Endothelial cell of umbilical vein (primary cell): Measurements from ENCODE around the gene HS3ST3B1. TPM values are rescaled to one million over a fixed set of nuclear protein-coding genes. Genes with fewer than 3 reads are reported as not detected.

Source experiments
- BruUV-seq: library from RNA; stranded (reverse); fragments of 400-500 nt; replicated peaks from 2 replicates; lab custom pipeline; 2021; lab: Mats Ljungman, UMichigan
- CTCF ChIA-PET: fragments of 300-600, 350-600 bp; sonication (Branson Sonifier 250); formaldehyde crosslinking; loops from one replicate; lab custom pipeline; 2021; ENCODE audit warnings: antibody characterized with exemption, inconsistent platforms; lab: Charles Lee
- POLR2A ChIA-PET: fragments of 300-600, 350-600 bp; sonication (Branson Sonifier 250); formaldehyde crosslinking; loops from one replicate; lab custom pipeline; 2021; ENCODE audit warnings: antibody characterized with exemption, inconsistent platforms; lab: Charles Lee
- DNase-seq: peaks from one replicate; pipeline ENCODE4 v3.0.0-alpha.2; 2011; ENCODE audit warnings: low read depth, low spot score
- FAIRE-seq: peaks from 2 replicates; lab custom pipeline; 2011; peaks lifted over from hg19 to GRCh38; lab: Jason Lieb, UNC
- H2AFZ ChIP-seq: 2 replicates; pipeline ENCODE4 v1.6.0; 2012; ENCODE audit warnings: low read depth, low read length, control low read depth, inconsistent platforms
- H3K27ac ChIP-seq: 2 replicates; pipeline ENCODE4 v1.5.1; 2011; ENCODE audit warnings: low read depth, mild to moderate bottlenecking, control low read depth, low read length, moderate library complexity; ENCODE audit not compliant: insufficient read depth
- H3K27me3 ChIP-seq, 2 experiments: 2 replicates each; pipeline versions ENCODE4 v1.6.0 to v1.6.1; 2011; ENCODE audit warnings: low read length in 2 of 2, mixed read lengths in 1 of 2; ENCODE audit not compliant: control insufficient read depth in 2 of 2, insufficient read depth in 2 of 2
- H3K36me3 ChIP-seq, 2 experiments: 2 replicates in 1 of 2; 3 replicates in 1 of 2; pipeline ENCODE4 v1.5.1; 2011; ENCODE audit warnings: low read length in 2 of 2, mild to moderate bottlenecking in 1 of 2, moderate library complexity in 1 of 2; ENCODE audit not compliant: control insufficient read depth in 2 of 2, insufficient read depth in 2 of 2; ENCODE audit errors: extremely low read depth in 1 of 2
- H3K4me1 ChIP-seq: 3 replicates; pipeline ENCODE4 v1.5.1; 2011; ENCODE audit warnings: mild to moderate bottlenecking, low read length; ENCODE audit not compliant: control insufficient read depth, insufficient read depth; ENCODE audit errors: extremely low read depth
- H3K4me2 ChIP-seq: 2 replicates; pipeline ENCODE4 v1.6.1; 2011; ENCODE audit warnings: low read length, control low read depth, mixed read lengths; ENCODE audit not compliant: insufficient read depth
- H3K4me3 ChIP-seq, 3 experiments: fragments of 200-600 bp in 1 of 3; sonication (generic), shearing (Covaris generic) in 1 of 3; replicated peaks in 1 of 3; 2 replicates each; pipeline ENCODE4 v1.5.1; 2011 to 2016; ENCODE audit warnings: control low read depth in 3 of 3, low read length in 3 of 3, mild to moderate bottlenecking in 2 of 3, inconsistent platforms in 1 of 3, low read depth in 1 of 3, moderate library complexity in 1 of 3; ENCODE audit not compliant: insufficient read depth in 1 of 3
- H3K79me2 ChIP-seq: 2 replicates; pipeline ENCODE4 v1.6.0; 2012; ENCODE audit warnings: low read length, inconsistent platforms; ENCODE audit not compliant: control insufficient read depth, insufficient read depth
- H3K9ac ChIP-seq: replicated peaks from 2 replicates; pipeline ENCODE3; 2011; ENCODE audit warnings: low read length, control low read depth; ENCODE audit not compliant: insufficient read depth; ENCODE audit errors: extremely low read depth
- H3K9me1 ChIP-seq: replicated peaks from 3 replicates; pipeline ENCODE4 v1.6.0; 2011; ENCODE audit warnings: mild to moderate bottlenecking, low read length; ENCODE audit not compliant: control insufficient read depth, insufficient read depth; ENCODE audit errors: extremely low read depth
- H3K9me3 ChIP-seq: replicated peaks from 2 replicates; pipeline ENCODE4 v1.5.1; 2012; ENCODE audit warnings: low read length, inconsistent platforms; ENCODE audit not compliant: control insufficient read depth, insufficient read depth
- H4K20me1 ChIP-seq: replicated peaks from 2 replicates; pipeline ENCODE3; 2011; ENCODE audit warnings: mild to moderate bottlenecking, low read length; ENCODE audit not compliant: control insufficient read depth, insufficient read depth; ENCODE audit errors: extremely low read depth
- CTCF ChIP-seq, 2 donors: IDR thresholded peaks; 1 replicate in 1 of 2; 2 replicates in 1 of 2; pipeline ENCODE4 v1.5.1; 2011; ENCODE audit warnings: low read length in 2 of 2, mild to moderate bottlenecking in 2 of 2, moderate library complexity in 2 of 2, control low read depth in 1 of 2, inconsistent platforms in 1 of 2, low read depth in 1 of 2; ENCODE audit not compliant: insufficient read depth in 1 of 2; ENCODE audit errors: extremely low read depth in 1 of 2
- EZH2 ChIP-seq: IDR thresholded peaks from 2 replicates; pipeline ENCODE4 v1.6.1; 2012; ENCODE audit warnings: borderline replicate concordance, low read depth, mild to moderate bottlenecking, moderate library complexity, low read length, inconsistent platforms; ENCODE audit not compliant: severe bottlenecking
- FOS ChIP-seq: IDR thresholded peaks from 2 replicates; pipeline ENCODE4 v1.6.1; 2011; ENCODE audit warnings: mild to moderate bottlenecking, low read length, moderate library complexity, borderline replicate concordance; ENCODE audit not compliant: insufficient read depth
- GATA2 ChIP-seq: IDR thresholded peaks from 2 replicates; pipeline ENCODE4 v1.7.0; 2011; ENCODE audit warnings: low read depth, mild to moderate bottlenecking, moderate library complexity, mixed read lengths, low read length; ENCODE audit not compliant: insufficient read length, insufficient read depth
- JUN ChIP-seq: IDR thresholded peaks from 2 replicates; pipeline ENCODE4 v1.6.1; 2011; ENCODE audit warnings: borderline replicate concordance, low read depth; ENCODE audit not compliant: insufficient read length, insufficient read depth
- MAX ChIP-seq: IDR thresholded peaks from 2 replicates; pipeline ENCODE4 v1.6.1; 2011; ENCODE audit not compliant: insufficient read depth, insufficient read length
- MYC ChIP-seq: IDR thresholded peaks from one replicate; pipeline ENCODE4 v1.6.1; 2011; ENCODE audit warnings: mild to moderate bottlenecking, low read depth, low read length
- POLR2A ChIP-seq: IDR thresholded peaks from 2 replicates; pipeline ENCODE4 v1.6.1; 2012; ENCODE audit warnings: low read depth, mild to moderate bottlenecking, control low read depth, low read length
- POLR2AphosphoS5 ChIP-seq: IDR thresholded peaks from 2 replicates; pipeline ENCODE4 v1.6.1; 2012; ENCODE audit warnings: low read depth, mild to moderate bottlenecking, control low read depth, low read length, moderate library complexity; ENCODE audit not compliant: insufficient read depth
- dilution Hi-C: fragments of 300-500 bp; cut with MboI; formaldehyde crosslinking; loops from one replicate; pipeline ENCODE4 v1.15.0; 2019; ENCODE audit warnings: low sequenced_read_pairs; ENCODE audit not compliant: extremely low pct_ligation_motif_present
- intact Hi-C: fragments of 100-400 bp; cut with micrococcal nuclease; formaldehyde crosslinking; loops from one replicate; pipeline ENCODE4 v1.10.0; 2022
- polyA plus RNA-seq, 4 experiments: library from polyadenylated mRNA; depleted of rRNA in 3 of 4; stranded (reverse) in 3 of 4; unstranded in 1 of 4; fragments of >200 nt; gene quantifications; 2 replicates each; pipeline versions ENCODE4 v1.2.1 to v1.2.3, GENCODE V29; 2011 to 2012; ENCODE audit warnings: missing spikeins in 1 of 4
- total RNA-seq: library from RNA; stranded (reverse); gene quantifications from 2 replicates; pipeline ENCODE4 v1.2.3, GENCODE V29; 2021

HS3ST3B1 gene
- total and polyA plus RNA-seq, 2 donors (not counting 3 experiments of a cell fraction or from before 2014, with no cell fraction given): not detected

DNA sequence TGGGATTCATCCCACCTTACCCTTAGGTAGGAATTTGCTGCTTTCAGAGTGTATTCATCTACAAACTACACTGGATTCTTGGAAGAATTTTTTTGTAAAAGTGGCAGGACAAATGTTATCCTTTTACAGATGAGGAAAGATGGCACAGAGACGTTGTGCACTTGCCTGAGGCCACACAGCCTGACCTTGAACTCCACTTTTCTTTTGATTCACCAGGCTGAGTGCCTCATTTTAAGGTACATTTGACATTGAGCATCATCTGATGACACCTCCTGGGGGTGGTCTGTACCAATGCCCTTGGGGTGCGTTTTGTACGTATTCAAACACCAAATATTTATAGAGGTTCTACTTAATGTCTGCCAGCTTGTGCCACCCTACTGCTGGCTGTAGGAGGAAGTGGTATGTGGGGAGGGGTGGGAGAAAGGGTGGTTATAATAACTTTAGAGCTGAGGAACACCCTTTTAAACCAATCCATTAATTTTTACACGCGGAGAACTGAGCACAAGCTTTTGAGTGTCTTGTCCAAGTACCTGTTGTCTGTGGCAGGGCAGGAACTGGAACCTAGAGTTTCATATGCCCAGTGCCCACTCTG, 29.1 kb downstream of the HS3ST3B1 start:
- H3K79me2 ChIP-seq: no peaks in the 10 kb centered on the region
- H3K4me1 ChIP-seq: no peaks in the 10 kb centered on the region
- no peak overlapping the region for H2AFZ ChIP-seq
- no peaks in the 10 kb centered on the region for H3K9me3 ChIP-seq
- POLR2A ChIA-PET: no interaction called here
- BruUV-seq: no TSS peak
- H3K27ac ChIP-seq: no peak overlapping the region
- H3K27me3 ChIP-seq: no peaks in the 10 kb centered on the region
- no peak for TF ChIP-seq CTCF (IDR thresholded peaks at IDR 0.05; ENCODE audit: extremely low read depth in 1 of 2, insufficient read depth in 1 of 2, low read depth in 1 of 2, low read length in 2 of 2)
- TF ChIP-seq FOS: no peak
- no peak for TF ChIP-seq JUN
- TF ChIP-seq POLR2A: no peak
- TF ChIP-seq MYC: no peak
- TF ChIP-seq GATA2: no peak
- TF ChIP-seq EZH2: no peak
- TF ChIP-seq MAX: no peak
- TF ChIP-seq POLR2AphosphoS5: no peak
- H3K4me2 ChIP-seq: no peak overlapping the region
- no peaks in the 10 kb centered on the region for H3K9me1 ChIP-seq
- no peak overlapping the region for H3K4me3 ChIP-seq
- no peak for DNase-seq
- intact Hi-C loops: no loop called here
- H3K9ac ChIP-seq: no peak overlapping the region
- dilution Hi-C loops: no loop called here
- no peaks in the 10 kb centered on the region for H4K20me1 ChIP-seq
- CTCF ChIA-PET: no interaction called here
- no peaks in the 10 kb centered on the region for H3K36me3 ChIP-seq
- FAIRE-seq: no peak
